Breast epithelium (tissue), 3 donors: ENCODE measurements around the gene ENOSF1.

Source experiments
- POLR2A ChIP-seq: fragments of 450-650 bp; IDR thresholded peaks from one replicate; pipeline ENCODE4 v1.6.1; 2016; ENCODE audit warnings: antibody characterized with exemption, mild to moderate bottlenecking, moderate library complexity
- POLR2AphosphoS5 ChIP-seq, 3 donors: sonication (generic); formaldehyde crosslinking; IDR thresholded peaks; one replicate each; pipeline ENCODE4 v1.6.1; 2017; ENCODE audit warnings: antibody characterized with exemption in 3 of 3
- TF ChIP-seq, protein P1 (sequence below), 3 donors: fragments of 450-650 bp; IDR thresholded peaks; one replicate each; pipeline ENCODE4 v1.5.1; 2016 to 2017; ENCODE audit warnings: antibody characterized with exemption in 3 of 3, mild to moderate bottlenecking in 3 of 3, moderate library complexity in 3 of 3

DNA sequence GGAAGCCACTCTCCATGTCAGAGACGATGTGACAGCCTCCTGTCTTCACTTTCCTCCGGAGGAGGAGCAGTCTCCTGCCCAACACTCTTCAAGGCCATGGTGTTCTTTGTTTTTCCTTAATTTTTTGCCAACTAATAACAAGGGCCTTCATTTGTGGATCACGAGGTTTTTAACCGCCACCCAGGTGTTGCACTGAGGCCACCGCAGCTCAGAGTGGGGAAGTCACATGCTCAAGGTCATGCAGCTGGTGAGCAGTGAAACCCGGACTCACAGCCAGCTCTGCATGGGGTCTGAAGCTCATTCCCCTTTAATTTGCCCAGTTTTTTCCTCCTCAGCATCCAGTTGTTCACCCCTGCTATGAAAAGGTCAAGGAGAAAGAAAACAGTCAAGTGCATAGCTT is 19.6 kb downstream of the ENOSF1 start:
- TF ChIP-seq POLR2A (no peak), POLR2AphosphoS5 (IDR thresholded peaks at IDR 0.05) (no peak)
- TF ChIP-seq, protein P1, sequence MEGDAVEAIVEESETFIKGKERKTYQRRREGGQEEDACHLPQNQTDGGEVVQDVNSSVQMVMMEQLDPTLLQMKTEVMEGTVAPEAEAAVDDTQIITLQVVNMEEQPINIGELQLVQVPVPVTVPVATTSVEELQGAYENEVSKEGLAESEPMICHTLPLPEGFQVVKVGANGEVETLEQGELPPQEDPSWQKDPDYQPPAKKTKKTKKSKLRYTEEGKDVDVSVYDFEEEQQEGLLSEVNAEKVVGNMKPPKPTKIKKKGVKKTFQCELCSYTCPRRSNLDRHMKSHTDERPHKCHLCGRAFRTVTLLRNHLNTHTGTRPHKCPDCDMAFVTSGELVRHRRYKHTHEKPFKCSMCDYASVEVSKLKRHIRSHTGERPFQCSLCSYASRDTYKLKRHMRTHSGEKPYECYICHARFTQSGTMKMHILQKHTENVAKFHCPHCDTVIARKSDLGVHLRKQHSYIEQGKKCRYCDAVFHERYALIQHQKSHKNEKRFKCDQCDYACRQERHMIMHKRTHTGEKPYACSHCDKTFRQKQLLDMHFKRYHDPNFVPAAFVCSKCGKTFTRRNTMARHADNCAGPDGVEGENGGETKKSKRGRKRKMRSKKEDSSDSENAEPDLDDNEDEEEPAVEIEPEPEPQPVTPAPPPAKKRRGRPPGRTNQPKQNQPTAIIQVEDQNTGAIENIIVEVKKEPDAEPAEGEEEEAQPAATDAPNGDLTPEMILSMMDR (IDR thresholded peaks at IDR 0.05) = no peak
